HEK293 (cell line): ENCODE results near the gene SCPEP1.

Source experiments
- CTCF ChIA-PET: fragments of 350-600 bp; formaldehyde crosslinking; extraction: SDS; loops from one replicate; lab custom pipeline; 2021; ENCODE audit warnings: antibody characterized with exemption; lab: Yijun Ruan, JAX
- POLR2A ChIA-PET: fragments of 300-600 bp; formaldehyde crosslinking; extraction: SDS; loops from one replicate; lab custom pipeline; 2020; ENCODE audit warnings: antibody characterized with exemption, inconsistent platforms; lab: Yijun Ruan, JAX
- H3K27ac ChIP-seq: fragments of 200-500 bp; sonication (Bioruptor generic); 2 replicates; pipeline ENCODE4 v1.5.1; 2014; ENCODE audit warnings: low read depth, low read length, control low read depth, inconsistent platforms; ENCODE audit errors: extremely low read depth
- H3K36me3 ChIP-seq, 2 experiments: fragments of 200-500 bp in 1 of 2; sonication (Bioruptor generic) in 1 of 2; 1 replicate in 1 of 2; 2 replicates in 1 of 2; pipeline ENCODE4 v1.5.1; 2014 to 2017; ENCODE audit warnings: inconsistent platforms in 2 of 2, low read length in 2 of 2; ENCODE audit not compliant: control insufficient read depth in 2 of 2, insufficient read depth in 1 of 2
- H3K4me1 ChIP-seq: fragments of 200-500 bp; sonication (Bioruptor generic); 2 replicates; pipeline ENCODE4 v1.5.1; 2014; ENCODE audit warnings: mild to moderate bottlenecking, low read length, inconsistent platforms; ENCODE audit not compliant: control insufficient read depth, insufficient read depth
- H3K4me3 ChIP-seq: 2 replicates; pipeline ENCODE4 v1.5.1; 2011; ENCODE audit warnings: low read depth, mild to moderate bottlenecking, control low read depth, low read length, moderate library complexity
- H3K9me3 ChIP-seq: fragments of 200-500 bp; sonication (Bioruptor generic); 2 replicates; pipeline ENCODE4 v1.5.1; 2014; ENCODE audit warnings: low read depth, low read length, inconsistent platforms; ENCODE audit not compliant: control insufficient read depth, insufficient read depth
- YY1 ChIP-seq: fragments of 450-650 bp; formaldehyde crosslinking; IDR thresholded peaks from 2 replicates; pipeline ENCODE4 v1.5.1; 2018; ENCODE audit warnings: missing biosample characterization, missing genetic modification characterization
- ZIC2 ChIP-seq: fragments of 450-650 bp; formaldehyde crosslinking; IDR thresholded peaks from 2 replicates; pipeline ENCODE4 v1.5.1; 2016; ENCODE audit warnings: missing biosample characterization, missing genetic modification characterization
- ZNF184 ChIP-seq: fragments of 450-650 bp; IDR thresholded peaks from 2 replicates; pipeline ENCODE4 v1.5.1; 2018; ENCODE audit warnings: missing biosample characterization, mild to moderate bottlenecking, missing genetic modification characterization
- ZNF239 ChIP-seq: fragments of 450-650 bp; formaldehyde crosslinking; IDR thresholded peaks from 2 replicates; pipeline ENCODE4 v1.5.1; 2016; ENCODE audit warnings: missing biosample characterization, missing genetic modification characterization
- ZNF426 ChIP-seq: fragments of 450-650 bp; formaldehyde crosslinking; IDR thresholded peaks from 2 replicates; pipeline ENCODE4 v1.5.1; 2017; ENCODE audit warnings: missing biosample characterization, missing genetic modification characterization, mild to moderate bottlenecking, inconsistent platforms, moderate library complexity
- ZNF549 ChIP-seq: fragments of 450-650 bp; IDR thresholded peaks from 2 replicates; pipeline ENCODE4 v1.5.1; 2018; ENCODE audit warnings: missing biosample characterization, missing genetic modification characterization, mild to moderate bottlenecking, inconsistent platforms, moderate library complexity
- ZNF555 ChIP-seq: fragments of 450-650 bp; formaldehyde crosslinking; conservative IDR thresholded peaks from 2 replicates; pipeline ENCODE4 v1.5.1; 2017; ENCODE audit warnings: missing biosample characterization, mild to moderate bottlenecking, missing genetic modification characterization, inconsistent platforms
- ZNF600 ChIP-seq: fragments of 450-650 bp; formaldehyde crosslinking; IDR thresholded peaks from 2 replicates; pipeline ENCODE4 v1.5.1; 2016; ENCODE audit warnings: missing biosample characterization, missing genetic modification characterization
- ZNF621 ChIP-seq: fragments of 450-650 bp; formaldehyde crosslinking; IDR thresholded peaks from 2 replicates; pipeline ENCODE4 v1.5.1; 2017; ENCODE audit warnings: missing biosample characterization, missing genetic modification characterization
- ZNF704 ChIP-seq: fragments of 450-650 bp; formaldehyde crosslinking; IDR thresholded peaks from 2 replicates; pipeline ENCODE4 v1.5.1; 2016; ENCODE audit warnings: missing biosample characterization, missing genetic modification characterization
- ZNF747 ChIP-seq: fragments of 450-650 bp; formaldehyde crosslinking; IDR thresholded peaks from 2 replicates; pipeline ENCODE4 v1.5.1; 2016; ENCODE audit warnings: missing biosample characterization, missing genetic modification characterization
- ZNF792 ChIP-seq: fragments of 450-650 bp; formaldehyde crosslinking; IDR thresholded peaks from 2 replicates; pipeline ENCODE4 v1.5.1; 2016; ENCODE audit warnings: missing biosample characterization, missing genetic modification characterization
- ZSCAN30 ChIP-seq: fragments of 450-650 bp; IDR thresholded peaks from 2 replicates; pipeline ENCODE4 v1.5.1; 2018; ENCODE audit warnings: missing biosample characterization, mild to moderate bottlenecking, missing genetic modification characterization, moderate library complexity
- ZSCAN4 ChIP-seq: fragments of 450-650 bp; formaldehyde crosslinking; IDR thresholded peaks from 2 replicates; pipeline ENCODE4 v1.5.1; 2017; ENCODE audit warnings: missing biosample characterization, missing genetic modification characterization
- TF ChIP-seq, protein P1 (sequence below): fragments of 450-650 bp; formaldehyde crosslinking; IDR thresholded peaks from 2 replicates; pipeline ENCODE4 v1.5.1; 2017; ENCODE audit warnings: missing biosample characterization, missing genetic modification characterization

SCPEP1 gene

DNA sequence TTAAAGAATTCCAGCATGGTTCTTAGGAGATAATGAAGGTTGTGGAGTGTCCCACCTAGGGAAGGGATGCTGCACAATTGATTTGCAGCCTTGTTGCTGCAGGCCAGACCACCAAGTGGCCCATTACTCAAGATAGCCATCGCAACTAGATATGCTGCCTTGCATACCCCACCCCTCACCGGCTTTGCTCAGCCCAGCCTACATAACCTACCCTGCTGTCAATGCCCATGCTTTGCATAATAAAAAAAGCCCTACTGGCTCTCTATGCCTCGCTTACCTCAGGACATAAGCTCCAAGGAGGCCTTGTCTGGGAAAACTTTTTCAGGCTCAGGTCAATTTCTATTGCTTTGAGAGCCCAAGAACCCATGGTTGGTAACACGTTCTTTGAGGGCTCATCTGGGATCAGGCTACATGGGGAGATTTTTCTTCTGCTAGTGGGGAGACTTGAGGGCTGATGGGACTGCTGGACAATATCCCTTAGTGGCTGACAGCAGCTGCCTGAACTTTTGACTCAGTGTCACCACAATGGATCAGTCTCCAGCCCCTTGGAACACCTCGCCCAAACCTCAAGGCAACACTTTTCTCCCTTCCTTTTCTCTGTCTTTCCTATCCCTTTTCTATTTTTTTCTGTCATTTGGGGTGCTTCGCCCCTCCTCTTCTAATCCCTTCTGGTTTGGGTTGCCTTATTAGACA lies 38.3 kb downstream of the SCPEP1 start (continued):
- TF ChIP-seq, protein P1, sequence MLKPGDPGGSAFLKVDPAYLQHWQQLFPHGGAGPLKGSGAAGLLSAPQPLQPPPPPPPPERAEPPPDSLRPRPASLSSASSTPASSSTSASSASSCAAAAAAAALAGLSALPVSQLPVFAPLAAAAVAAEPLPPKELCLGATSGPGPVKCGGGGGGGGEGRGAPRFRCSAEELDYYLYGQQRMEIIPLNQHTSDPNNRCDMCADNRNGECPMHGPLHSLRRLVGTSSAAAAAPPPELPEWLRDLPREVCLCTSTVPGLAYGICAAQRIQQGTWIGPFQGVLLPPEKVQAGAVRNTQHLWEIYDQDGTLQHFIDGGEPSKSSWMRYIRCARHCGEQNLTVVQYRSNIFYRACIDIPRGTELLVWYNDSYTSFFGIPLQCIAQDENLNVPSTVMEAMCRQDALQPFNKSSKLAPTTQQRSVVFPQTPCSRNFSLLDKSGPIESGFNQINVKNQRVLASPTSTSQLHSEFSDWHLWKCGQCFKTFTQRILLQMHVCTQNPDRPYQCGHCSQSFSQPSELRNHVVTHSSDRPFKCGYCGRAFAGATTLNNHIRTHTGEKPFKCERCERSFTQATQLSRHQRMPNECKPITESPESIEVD (tag by site-specific recombination) = no peak
- TF ChIP-seq ZNF184 (tag by site-specific recombination) = no peak

DNA sequence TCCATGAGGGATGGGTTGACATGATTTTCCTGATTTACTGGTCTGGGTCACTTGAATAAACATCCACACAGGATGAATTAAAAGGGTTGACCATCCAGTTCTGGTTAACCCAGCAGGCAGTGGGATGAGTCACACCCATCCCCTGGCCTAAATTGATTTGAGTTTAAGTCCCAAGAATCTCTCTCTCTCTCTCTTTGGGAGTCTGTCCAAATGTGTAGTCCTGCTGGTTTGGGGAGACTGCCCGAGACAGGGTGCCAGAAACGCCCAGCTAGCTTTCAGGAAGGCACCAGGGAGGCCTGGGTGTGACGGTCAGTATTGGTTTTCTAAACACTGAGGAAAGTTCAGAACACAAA lies 38.8 kb downstream of the SCPEP1 start:
- POLR2A ChIA-PET = no interaction called here
- CTCF ChIA-PET = no interaction called here
- Histone ChIP-seq H3K4me3 (no peak overlapping the region), H3K4me1 (no peaks in the 10 kb centered on the region), H3K27ac (no peak overlapping the region), H3K9me3 (no peaks in the 10 kb centered on the region), H3K36me3 (no peaks in the 10 kb centered on the region)
- TF ChIP-seq ZNF600 (tag by site-specific recombination) = no peak
- peak; percentile 37; the same call in 1 of the 2 replicates for TF ChIP-seq ZIC2 (tag by site-specific recombination)
- TF ChIP-seq ZNF792 (tag by site-specific recombination) = no peak
- TF ChIP-seq ZSCAN4 = no peak
- TF ChIP-seq ZNF239 = no peak
- TF ChIP-seq ZNF621 (tag by site-specific recombination) = no peak

DNA sequence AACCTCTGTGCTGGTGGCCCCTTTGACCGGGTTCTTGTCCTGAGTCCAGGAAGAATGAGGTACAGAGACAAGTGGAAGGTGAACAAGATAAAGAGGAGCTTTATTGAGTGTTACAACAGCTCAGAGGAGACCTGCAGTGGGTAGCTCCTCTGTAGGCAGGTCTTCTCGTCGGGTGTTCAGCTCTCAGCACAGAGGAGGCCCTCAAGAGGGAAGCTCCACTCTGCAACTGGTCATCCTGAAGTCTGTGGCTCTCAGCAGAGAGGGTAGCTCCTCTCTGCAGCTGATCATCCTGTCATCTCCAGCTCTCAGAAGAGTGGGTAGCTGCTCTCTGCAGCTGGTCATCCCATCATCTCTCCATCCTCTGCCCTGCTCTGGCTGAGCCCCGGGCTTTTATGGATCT lies 39.7 kb downstream of the SCPEP1 start:
- TF ChIP-seq ZNF549 (tag by site-specific recombination) (no peak), YY1 (no peak)
- Histone ChIP-seq H3K27ac (no peak overlapping the region), H3K4me3 (no peak overlapping the region), H3K9me3 (no peaks in the 10 kb centered on the region), H3K36me3 (no peaks in the 10 kb centered on the region), H3K4me1 (no peaks in the 10 kb centered on the region)
- CTCF ChIA-PET = no interaction called here
- POLR2A ChIA-PET = no interaction called here

- TF ChIP-seq ZSCAN30 (tag by site-specific recombination) (no peak), ZNF747 (tag by site-specific recombination) (no peak), ZNF426 (no peak), ZNF555 (no peak), ZNF704 (tag by site-specific recombination) (no peak)
- Histone ChIP-seq H3K27ac (no peak overlapping the region), H3K4me3 (no peak overlapping the region), H3K4me1 (no peaks in the 10 kb centered on the region), H3K9me3 (no peaks in the 10 kb centered on the region), H3K36me3 (no peaks in the 10 kb centered on the region)
- ChIA-PET POLR2A (no interaction called here), CTCF (interaction anchor here (4.2 kb wide), 1 partner anchor 10 kb away, joined by 26 read pairs; no protein-coding TSS in a partner anchor)
These were observed 42.3 kb downstream of the SCPEP1 start for GRCh38 chr17:57020208-57020607.
